Measurements from ENCODE around the gene LSM6. TPM values are rescaled to one million over a fixed set of nuclear protein-coding genes. Genes with fewer than 3 reads are reported as not detected.

Gene LSM6
- total and polyA plus RNA-seq, 2 experiments from 2014 or later = 32.3 to 40.8 TPM

DNA sequence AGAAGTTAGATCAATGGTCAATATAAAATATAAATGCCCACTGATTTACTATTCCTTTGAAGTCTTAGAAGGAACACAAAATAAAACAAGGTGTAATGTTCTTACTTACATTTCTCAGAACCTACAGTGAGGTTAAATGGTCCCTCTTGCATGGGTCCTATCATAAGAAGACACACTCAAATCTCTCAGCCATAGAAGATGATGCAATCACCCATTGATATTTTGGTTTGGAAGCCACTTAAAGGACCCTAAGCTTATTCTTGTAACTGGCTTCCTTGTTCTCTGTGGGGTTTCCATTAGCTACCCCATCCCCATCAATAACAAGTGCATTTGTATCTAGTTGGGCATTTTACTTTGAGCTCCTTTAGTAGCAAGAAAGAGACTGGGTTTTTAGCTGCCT lies 53.9 kb downstream of the LSM6 start:
- in situ Hi-C loops (cut with MboI) = no loop called here
- no peaks in the 10 kb centered on the region for H4K20me1 ChIP-seq (ENCODE audit: insufficient read depth)
- no peak for TF ChIP-seq EZH2 (IDR thresholded peaks at IDR 0.05; ENCODE audit: insufficient read depth, poor library complexity, severe bottlenecking)
- TF ChIP-seq EZH2phosphoT487 (IDR thresholded peaks at IDR 0.05; ENCODE audit: insufficient read depth, low read depth) = no peak

GRCh38 chr4:146232131-146232722 lies 56.7 kb downstream of the LSM6 start:
- H3F3A ChIP-seq (ENCODE audit: insufficient read depth) = no peaks in the 10 kb centered on the region
- no peak for DNase-seq
- in situ Hi-C loops (cut with MboI) = no loop called here
- TF ChIP-seq EZH2phosphoT487 (IDR thresholded peaks at IDR 0.05; ENCODE audit: insufficient read depth, low read depth) = no peak
- no peak for TF ChIP-seq EZH2 (IDR thresholded peaks at IDR 0.05; ENCODE audit: insufficient read depth, poor library complexity, severe bottlenecking)
- H3K4me1 ChIP-seq (ENCODE audit: insufficient read depth) = no peaks in the 10 kb centered on the region
- no peak overlapping the region for H2AFZ ChIP-seq
- H3K27me3 ChIP-seq (replicated peaks; ENCODE audit: insufficient read depth) = no peaks in the 10 kb centered on the region
- H3K9me3 ChIP-seq (ENCODE audit: low read depth) = no peaks in the 10 kb centered on the region
- no peaks in the 10 kb centered on the region for H3K79me2 ChIP-seq (ENCODE audit: insufficient read depth)
- no peaks in the 10 kb centered on the region for H4K20me1 ChIP-seq (ENCODE audit: insufficient read depth)
- no peaks in the 10 kb centered on the region for H3K9me2 ChIP-seq (ENCODE audit: insufficient read depth)
- H3K4me2 ChIP-seq (ENCODE audit: unreplicated experiment) = no peak overlapping the region
- H3K9ac ChIP-seq = no peak overlapping the region
- WGBS, 2 experiments (ENCODE audit: low coverage in 1 of 2, low lambda C conversion rate in 2 of 2, missing lambda C conversion rate in 2 of 2) = 88 to 94% methylated on average over 1 of the region's 1 CpG
- no peak overlapping the region for H3K27ac ChIP-seq
- no peaks in the 10 kb centered on the region for H3K36me3 ChIP-seq (ENCODE audit: low read depth)
- H3K4me3 ChIP-seq = no peak overlapping the region

More for the DNA sequence above, 53.9 kb downstream of the LSM6 start:
- no peak overlapping the region for H3K27ac ChIP-seq
- H3K9me2 ChIP-seq (ENCODE audit: insufficient read depth) = no peaks in the 10 kb centered on the region
- H3K79me2 ChIP-seq (ENCODE audit: insufficient read depth) = no peaks in the 10 kb centered on the region
- no peak overlapping the region for H2AFZ ChIP-seq
- no peak overlapping the region for H3K9ac ChIP-seq
- H3F3A ChIP-seq (ENCODE audit: insufficient read depth) = no peaks in the 10 kb centered on the region
- no peak overlapping the region for H3K4me2 ChIP-seq (ENCODE audit: unreplicated experiment)
- H3K27me3 ChIP-seq (replicated peaks; ENCODE audit: insufficient read depth) = no peaks in the 10 kb centered on the region
- H3K36me3 ChIP-seq (ENCODE audit: low read depth) = no peaks in the 10 kb centered on the region
- no peak for DNase-seq
- no peak overlapping the region for H3K4me3 ChIP-seq
- no peaks in the 10 kb centered on the region for H3K9me3 ChIP-seq (ENCODE audit: low read depth)
- no peaks in the 10 kb centered on the region for H3K4me1 ChIP-seq (ENCODE audit: insufficient read depth)

- Histone ChIP-seq H3K4me3 (no peak overlapping the region), H3K4me1 (ENCODE audit: insufficient read depth) (peaks cover under 1% of the 10 kb centered on the region; the same call in 1 of the 2 replicates), H3K9me2 (ENCODE audit: insufficient read depth) (no peaks in the 10 kb centered on the region), H3K9me3 (ENCODE audit: low read depth) (no peaks in the 10 kb centered on the region), H3K27me3 (replicated peaks; ENCODE audit: insufficient read depth) (no peaks in the 10 kb centered on the region), H3K9ac (no peak overlapping the region), H3K79me2 (ENCODE audit: insufficient read depth) (no peaks in the 10 kb centered on the region), H3K36me3 (ENCODE audit: low read depth) (no peaks in the 10 kb centered on the region), H3K4me2 (ENCODE audit: unreplicated experiment) (no peak overlapping the region), H3K27ac (no peak overlapping the region), H4K20me1 (ENCODE audit: insufficient read depth) (no peaks in the 10 kb centered on the region), H3F3A (ENCODE audit: insufficient read depth) (peaks cover 3% of the 10 kb centered on the region), H2AFZ (no peak overlapping the region)
- no peak for DNase-seq
- 86 to 89% methylated on average over 8 of the region's 8 CpGs for WGBS, 2 experiments (ENCODE audit: low coverage in 1 of 2, low lambda C conversion rate in 2 of 2, missing lambda C conversion rate in 2 of 2)
- in situ Hi-C loops (cut with MboI) = no loop called here
- TF ChIP-seq EZH2phosphoT487 (IDR thresholded peaks at IDR 0.05; ENCODE audit: insufficient read depth, low read depth) (no peak), EZH2 (IDR thresholded peaks at IDR 0.05; ENCODE audit: insufficient read depth, poor library complexity, severe bottlenecking) (no peak)
Measured at GRCh38 chr4:146235654-146236177, 60.2 kb downstream of the LSM6 start.

DNA sequence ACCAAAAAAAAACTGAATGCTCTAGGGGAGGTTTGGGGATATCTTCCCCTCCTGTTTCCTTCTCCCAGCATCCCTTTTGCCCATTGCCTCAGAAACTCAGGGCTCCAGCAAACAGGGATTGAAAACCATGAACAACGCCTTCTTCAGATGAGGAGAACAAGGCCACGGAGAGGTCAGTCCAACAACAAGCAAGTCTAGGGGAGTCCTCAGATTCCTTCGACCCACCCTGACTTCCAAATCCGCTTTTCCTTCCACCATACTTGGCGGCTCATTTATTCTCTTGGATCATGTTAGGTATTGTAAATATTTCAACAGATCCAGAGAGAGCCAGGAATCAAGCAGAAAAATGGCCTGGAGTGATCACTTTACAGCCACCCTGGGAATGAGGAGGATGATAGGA lies 60.7 kb downstream of the LSM6 start:
- H3K79me2 ChIP-seq (ENCODE audit: insufficient read depth) = no peaks in the 10 kb centered on the region
- in situ Hi-C loops (cut with MboI) = no loop called here
- no peak overlapping the region for H3K27ac ChIP-seq
- no peak overlapping the region for H3K4me2 ChIP-seq (ENCODE audit: unreplicated experiment)
- no peaks in the 10 kb centered on the region for H3K9me2 ChIP-seq (ENCODE audit: insufficient read depth)
- H3K36me3 ChIP-seq (ENCODE audit: low read depth) = no peaks in the 10 kb centered on the region
- WGBS, 2 experiments (ENCODE audit: low coverage in 1 of 2, low lambda C conversion rate in 2 of 2, missing lambda C conversion rate in 2 of 2) = 82 to 83% methylated on average over 5 of the region's 5 CpGs
- no peaks in the 10 kb centered on the region for H3K27me3 ChIP-seq (replicated peaks; ENCODE audit: insufficient read depth)
- H3K4me3 ChIP-seq = no peak overlapping the region
- peaks cover 6% of the 10 kb centered on the region for H3K4me1 ChIP-seq (ENCODE audit: insufficient read depth)
- H2AFZ ChIP-seq = no peak overlapping the region
- no peaks in the 10 kb centered on the region for H4K20me1 ChIP-seq (ENCODE audit: insufficient read depth)
- no peak for DNase-seq
- peaks cover 8% of the 10 kb centered on the region for H3F3A ChIP-seq (ENCODE audit: insufficient read depth)
- TF ChIP-seq EZH2 (IDR thresholded peaks at IDR 0.05; ENCODE audit: insufficient read depth, poor library complexity, severe bottlenecking) = no peak
- no peak for TF ChIP-seq EZH2phosphoT487 (IDR thresholded peaks at IDR 0.05; ENCODE audit: insufficient read depth, low read depth)
- H3K9ac ChIP-seq = no peak overlapping the region
- H3K9me3 ChIP-seq (ENCODE audit: low read depth) = no peaks in the 10 kb centered on the region
